Daoy (cell line): ENCODE data around the gene TGFBR1. TPM values are rescaled to one million over a fixed set of nuclear protein-coding genes. Genes with fewer than 3 reads are reported as not detected.
"Not testable (repeated sequence)": the region's sequence is repeated elsewhere in the genome, so short reads cannot be mapped to it uniquely, and the experiment has no call there.

Experiments
- DNase-seq: peaks from one replicate; pipeline ENCODE4 v3.0.0-alpha.2; 2015; ENCODE audit warnings: low read depth
- total RNA-seq: library from RNA; depleted of rRNA; stranded (reverse); fragments of >200 nt; shearing (Covaris generic); gene quantifications from 2 replicates; pipeline ENCODE4 v1.2.3, GENCODE V29; 2014

The TGFBR1 gene
- total RNA-seq, 1 experiment from 2014 or later = 44.7 TPM

GRCh38 chr9:99076030-99076429 lies 28.9 kb upstream of the TGFBR1 start:
- no peak for DNase-seq

- no peak for DNase-seq
Measured at GRCh38 chr9:99076483-99077171, 28.3 kb upstream of the TGFBR1 start.

- peak; percentile 52 for DNase-seq
Measured at GRCh38 chr9:99078717-99079116, 26.2 kb upstream of the TGFBR1 start.

- DNase-seq = no peak
Measured at GRCh38 chr9:99079542-99079941, 25.4 kb upstream of the TGFBR1 start.

- no peak for DNase-seq
Measured at GRCh38 chr9:99083051-99083450, 21.9 kb upstream of the TGFBR1 start.

- DNase-seq = peak; percentile 84
Measured at GRCh38 chr9:99085949-99086948, 18.7 kb upstream of the TGFBR1 start.

- no peak for DNase-seq
Measured at GRCh38 chr9:99087462-99087861, 17.5 kb upstream of the TGFBR1 start.

GRCh38 chr9:99090336-99091130 lies 14.4 kb upstream of the TGFBR1 start:
- DNase-seq = no peak

- no peak for DNase-seq
Measured at GRCh38 chr9:99092643-99093491, 12.0 kb upstream of the TGFBR1 start.

GRCh38 chr9:99093492-99093791 lies 11.5 kb upstream of the TGFBR1 start:
- no peak for DNase-seq

- DNase-seq = no peak
Measured at GRCh38 chr9:99095565-99095964, 9.3 kb upstream of the TGFBR1 start.

GRCh38 chr9:99096409-99096808 lies 8.5 kb upstream of the TGFBR1 start:
- DNase-seq = no peak

- not testable (repeated sequence) for DNase-seq
Measured at GRCh38 chr9:99099806-99100585, 4.9 kb upstream of the TGFBR1 start.

- DNase-seq = no peak
Measured at GRCh38 chr9:99101271-99101670, 3.6 kb upstream of the TGFBR1 start.

GRCh38 chr9:99101812-99102211 lies 3.1 kb upstream of the TGFBR1 start:
- no peak for DNase-seq

GRCh38 chr9:99103054-99103895 lies 1.6 kb upstream of the TGFBR1 start:
- no peak for DNase-seq

- DNase-seq = no peak
Measured at GRCh38 chr9:99103901-99104458, 933 bp upstream of the TGFBR1 start.

- DNase-seq = peak; percentile 75
Measured at GRCh38 chr9:99105152-99106043, 485 bp downstream of the TGFBR1 start.
